Ectodermal cell (in vitro differentiated cells): ENCODE data around the gene PRKCSH.

ENCODE experiments used
- H3K27ac ChIP-seq: 2 replicates; pipeline ENCODE4 v1.7.0; 2013; ENCODE audit warnings: mild to moderate bottlenecking, low read depth, low read length; ENCODE audit not compliant: insufficient read depth, poor library complexity, severe bottlenecking
- H3K27me3 ChIP-seq: 2 replicates; pipeline ENCODE4 v1.7.0; 2013; ENCODE audit warnings: mild to moderate bottlenecking, low read length; ENCODE audit not compliant: insufficient read depth, control insufficient read depth, poor library complexity, severe bottlenecking
- H3K36me3 ChIP-seq: one replicate; pipeline ENCODE4 v1.7.0; 2013; ENCODE audit warnings: low read length; ENCODE audit not compliant: control insufficient read depth, insufficient read depth
- H3K4me1 ChIP-seq: one replicate; pipeline ENCODE4 v1.7.0; 2013; ENCODE audit warnings: low read length; ENCODE audit not compliant: control insufficient read depth, insufficient read depth
- H3K4me3 ChIP-seq: 2 replicates; pipeline ENCODE4 v1.7.0; 2013; ENCODE audit warnings: low read depth, low read length, control low read depth; ENCODE audit not compliant: insufficient read depth
- H3K9me3 ChIP-seq: 2 replicates; pipeline ENCODE4 v1.7.0; 2013; ENCODE audit warnings: mild to moderate bottlenecking, low read length, moderate library complexity; ENCODE audit not compliant: control insufficient read depth
- WGBS, 2 experiments: methylation state at CpG; one replicate each; pipeline ENCODE4 v1.1.7; 2013; ENCODE audit warnings: missing lambda C conversion rate in 2 of 2; 5-methylcytosine and 5-hydroxymethylcytosine counted together

PRKCSH gene

GRCh38 chr19:11486661-11487503 lies 51.4 kb downstream of the PRKCSH start:
- Histone ChIP-seq H3K4me1 (peaks cover 4% of the 10 kb centered on the region), H3K27ac (no peak overlapping the region), H3K27me3 (peaks cover 13% of the 10 kb centered on the region), H3K36me3 (no peaks in the 10 kb centered on the region), H3K4me3 (no peak overlapping the region), H3K9me3 (no peaks in the 10 kb centered on the region)
- 93 to 94% methylated on average over 45 of the region's 45 CpGs for WGBS, 2 experiments

- WGBS, 2 experiments = 93 to 95% methylated on average over 7 of the region's 7 CpGs
Measured at GRCh38 chr19:11489378-11489777, 53.9 kb downstream of the PRKCSH start.

GRCh38 chr19:11494634-11495285 lies 59.3 kb downstream of the PRKCSH start:
- no peaks in the 10 kb centered on the region for H3K9me3 ChIP-seq
- no peak overlapping the region for H3K4me3 ChIP-seq
- peaks cover 5% of the 10 kb centered on the region for H3K36me3 ChIP-seq
- no peak overlapping the region for H3K27ac ChIP-seq
- 95 to 96% methylated on average over 25 to 26 of the region's 27 CpGs for WGBS, 2 experiments
- H3K27me3 ChIP-seq = no peaks in the 10 kb centered on the region
- H3K4me1 ChIP-seq = no peaks in the 10 kb centered on the region

More at GRCh38 chr19:11489378-11489777, 53.9 kb downstream of the PRKCSH start:
- Histone ChIP-seq H3K27me3 (no peaks in the 10 kb centered on the region), H3K4me1 (no peaks in the 10 kb centered on the region), H3K36me3 (no peaks in the 10 kb centered on the region), H3K9me3 (no peaks in the 10 kb centered on the region), H3K27ac (no peak overlapping the region), H3K4me3 (no peak overlapping the region)

GRCh38 chr19:11495481-11495880 lies 60.0 kb downstream of the PRKCSH start:
- Histone ChIP-seq H3K36me3 (peaks cover 5% of the 10 kb centered on the region), H3K27me3 (no peaks in the 10 kb centered on the region), H3K4me1 (no peaks in the 10 kb centered on the region), H3K9me3 (no peaks in the 10 kb centered on the region), H3K4me3 (no peak overlapping the region), H3K27ac (no peak overlapping the region)
- 96% methylated on average over 10 of the region's 10 CpGs for WGBS, 2 experiments

- Histone ChIP-seq H3K36me3 (peaks cover 5% of the 10 kb centered on the region), H3K27ac (no peak overlapping the region), H3K4me1 (no peaks in the 10 kb centered on the region), H3K4me3 (no peak overlapping the region), H3K9me3 (no peaks in the 10 kb centered on the region), H3K27me3 (no peaks in the 10 kb centered on the region)
- 95 to 96% methylated on average over 22 of the region's 22 CpGs for WGBS, 2 experiments
Measured at GRCh38 chr19:11495885-11496284, 60.5 kb downstream of the PRKCSH start.

GRCh38 chr19:11496391-11497163 lies 61.1 kb downstream of the PRKCSH start:
- H3K4me1 ChIP-seq = no peaks in the 10 kb centered on the region
- no peak overlapping the region for H3K27ac ChIP-seq
- H3K36me3 ChIP-seq = peaks cover 5% of the 10 kb centered on the region
- H3K4me3 ChIP-seq = no peak overlapping the region
- H3K9me3 ChIP-seq = no peaks in the 10 kb centered on the region
- 68 to 69% methylated on average over 17 of the region's 17 CpGs for WGBS, 2 experiments
- H3K27me3 ChIP-seq = no peaks in the 10 kb centered on the region

GRCh38 chr19:11499220-11499726 lies 63.8 kb downstream of the PRKCSH start:
- H3K4me3 ChIP-seq = no peak overlapping the region
- H3K27me3 ChIP-seq = no peaks in the 10 kb centered on the region
- no peaks in the 10 kb centered on the region for H3K9me3 ChIP-seq
- H3K4me1 ChIP-seq = no peaks in the 10 kb centered on the region
- 94 to 95% methylated on average over 6 of the region's 6 CpGs for WGBS, 2 experiments
- H3K36me3 ChIP-seq = peaks cover 5% of the 10 kb centered on the region
- no peak overlapping the region for H3K27ac ChIP-seq

- Histone ChIP-seq H3K27ac (no peak overlapping the region), H3K4me1 (no peaks in the 10 kb centered on the region), H3K9me3 (no peaks in the 10 kb centered on the region), H3K27me3 (no peaks in the 10 kb centered on the region), H3K4me3 (no peak overlapping the region), H3K36me3 (peaks cover 5% of the 10 kb centered on the region)
- WGBS, 2 experiments = 93% methylated on average over 7 of the region's 7 CpGs
Measured at GRCh38 chr19:11499890-11500420, 64.5 kb downstream of the PRKCSH start.
